Skin epidermis (tissue), 12 donors: ENCODE measurements around the gene ZNF438.
"Not testable (repeated sequence)": the region's sequence is repeated elsewhere in the genome, so short reads cannot be mapped to it uniquely, and the experiment has no call there.

Experiments used
- H3K27ac ChIP-seq, 21 experiments: fragments of 200-600 bp; sonication (generic) in 11 of 21; one replicate each; pipeline ENCODE4 v1.5.0; 2020; ENCODE audit warnings: mild to moderate bottlenecking in 3 of 21, inconsistent platforms in 2 of 21, moderate library complexity in 2 of 21
- H3K4me3 ChIP-seq, 7 experiments: fragments of 200-600 bp; sonication (generic) in 2 of 7; one replicate each; pipeline ENCODE4 v1.5.0; 2020; ENCODE audit warnings: inconsistent platforms in 2 of 7, mild to moderate bottlenecking in 2 of 7, moderate library complexity in 1 of 7

The ZNF438 gene

GRCh38 chr10:30992681-30993080, 39.0 kb downstream of the ZNF438 start:
- Histone ChIP-seq H3K4me3 (no peak overlapping the region), H3K27ac (peak overlapping the region in 3 of 21 experiments; percentile 6 to 43 (median 18))

GRCh38 chr10:30991647-30992011, 40.0 kb downstream of the ZNF438 start:
- peak overlapping the region in 2 of 21 experiments; percentile 2 to 67 for H3K27ac ChIP-seq

GRCh38 chr10:30990971-30991646, 40.6 kb downstream of the ZNF438 start:
- Histone ChIP-seq H3K4me3 (no peak overlapping the region), H3K27ac (peak overlapping the region in 4 of 21 experiments; percentile 2 to 67 (median 13))

More at GRCh38 chr10:30991647-30992011, 40.0 kb downstream of the ZNF438 start:
- no peak overlapping the region for H3K4me3 ChIP-seq

- H3K4me3 ChIP-seq = no peak overlapping the region
- H3K27ac ChIP-seq = no peak overlapping the region
Observed at GRCh38 chr10:30990351-30990750, 41.3 kb downstream of the ZNF438 start.

- H3K27ac ChIP-seq = no peak overlapping the region
Observed at GRCh38 chr10:30988831-30989435, 42.7 kb downstream of the ZNF438 start.

GRCh38 chr10:30987463-30987862, 44.2 kb downstream of the ZNF438 start:
- H3K27ac ChIP-seq = no peak overlapping the region
- H3K4me3 ChIP-seq = no peak overlapping the region

More at GRCh38 chr10:30988831-30989435, 42.7 kb downstream of the ZNF438 start:
- no peak overlapping the region for H3K4me3 ChIP-seq

- Histone ChIP-seq H3K4me3 (no peak overlapping the region), H3K27ac (peak overlapping the region in 3 of 21 experiments; percentile 27 to 40 (median 35))
Observed at GRCh38 chr10:30986053-30986555, 45.6 kb downstream of the ZNF438 start.

GRCh38 chr10:30985512-30985911, 46.2 kb downstream of the ZNF438 start:
- H3K4me3 ChIP-seq = no peak overlapping the region
- peak overlapping the region in 6 of 21 experiments; percentile 27 to 55 (median 38) for H3K27ac ChIP-seq

GRCh38 chr10:30984563-30985328, 46.9 kb downstream of the ZNF438 start:
- Histone ChIP-seq H3K4me3 (no peak overlapping the region), H3K27ac (peak overlapping the region in 9 of 21 experiments; percentile 4 to 57 (median 33))

GRCh38 chr10:30983209-30983608, 48.5 kb downstream of the ZNF438 start:
- H3K27ac ChIP-seq = peak overlapping the region in 1 of 21 experiments; percentile 22
- H3K4me3 ChIP-seq = not testable (repeated sequence)

- no peak overlapping the region for H3K4me3 ChIP-seq
- peak overlapping the region in 3 of 21 experiments; percentile 2 to 29 (median 3) for H3K27ac ChIP-seq
Observed at GRCh38 chr10:30980951-30981616, 50.6 kb downstream of the ZNF438 start.

GRCh38 chr10:30979956-30980355, 51.7 kb downstream of the ZNF438 start:
- Histone ChIP-seq H3K4me3 (no peak overlapping the region), H3K27ac (peak overlapping the region in 1 of 21 experiments; percentile 5)

GRCh38 chr10:30978843-30979242, 52.8 kb downstream of the ZNF438 start:
- H3K27ac ChIP-seq = no peak overlapping the region
- H3K4me3 ChIP-seq = no peak overlapping the region

- Histone ChIP-seq H3K4me3 (no peak overlapping the region), H3K27ac (no peak overlapping the region)
Observed at GRCh38 chr10:30977385-30977784, 54.3 kb downstream of the ZNF438 start.

GRCh38 chr10:30974773-30975415, 56.8 kb downstream of the ZNF438 start:
- no peak overlapping the region for H3K4me3 ChIP-seq
- H3K27ac ChIP-seq = peak overlapping the region in 10 of 21 experiments; percentile 6 to 49 (median 34)

GRCh38 chr10:30974355-30974754, 57.3 kb downstream of the ZNF438 start:
- Histone ChIP-seq H3K27ac (peak overlapping the region in 11 of 21 experiments; percentile 2 to 49 (median 32)), H3K4me3 (no peak overlapping the region)

GRCh38 chr10:30973737-30974136, 57.9 kb downstream of the ZNF438 start:
- Histone ChIP-seq H3K27ac (peak overlapping the region in 9 of 21 experiments; percentile 3 to 49 (median 24)), H3K4me3 (no peak overlapping the region)

GRCh38 chr10:30970760-30971460, 60.8 kb downstream of the ZNF438 start:
- peak overlapping the region in 11 of 21 experiments; percentile 0 to 75 (median 36) for H3K27ac ChIP-seq
- no peak overlapping the region for H3K4me3 ChIP-seq

- Histone ChIP-seq H3K4me3 (no peak overlapping the region), H3K27ac (no peak overlapping the region)
Observed at GRCh38 chr10:30968711-30969110, 63.0 kb downstream of the ZNF438 start.
